HG03565 (cell line): ENCODE data around the gene RNF17.

Experiments
- ATAC-seq: cut with Tn5 transposase; IDR thresholded peaks from one replicate; pipeline ENCODE4 v1.9.1; 2021; ENCODE audit warnings: mild to moderate bottlenecking, moderate library complexity; ENCODE audit not compliant: unreplicated experiment

RNF17 gene

GRCh38 chr13:24858953-24859352, 95.0 kb downstream of the RNF17 start:
- no peak for ATAC-seq

GRCh38 chr13:24860770-24861169, 96.8 kb downstream of the RNF17 start:
- ATAC-seq = no peak

GRCh38 chr13:24861617-24862362, 97.8 kb downstream of the RNF17 start:
- ATAC-seq = no peak

- no peak for ATAC-seq
These were observed 100.0 kb downstream of the RNF17 start for GRCh38 chr13:24863748-24864540.

GRCh38 chr13:24864579-24864978, 100.6 kb downstream of the RNF17 start:
- ATAC-seq = no peak

- no peak for ATAC-seq
These were observed 101.4 kb downstream of the RNF17 start for GRCh38 chr13:24865163-24865953.

DNA sequence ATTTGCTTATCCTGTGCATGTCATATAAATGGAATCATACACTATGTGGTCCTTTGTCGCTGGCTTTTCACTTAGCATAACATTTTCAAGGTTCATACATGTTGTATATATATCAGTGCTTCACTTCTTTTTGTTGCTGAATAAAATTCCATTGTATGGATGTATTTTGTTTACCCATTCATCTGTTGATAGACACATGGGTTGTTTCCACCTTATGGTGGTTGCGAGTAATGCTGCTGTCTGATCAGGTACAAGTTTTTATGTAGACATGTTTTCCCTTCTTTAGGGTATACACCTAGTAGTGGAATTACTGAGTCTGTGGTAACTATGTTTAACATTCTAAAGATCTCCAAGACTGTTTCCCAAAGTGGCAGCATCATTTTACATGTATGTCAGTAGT, 102.5 kb downstream of the RNF17 start:
- ATAC-seq = no peak

- ATAC-seq = no peak
These were observed 104.9 kb downstream of the RNF17 start for GRCh38 chr13:24868874-24869273.

GRCh38 chr13:24870380-24870760, 106.4 kb downstream of the RNF17 start:
- no peak for ATAC-seq

- no peak for ATAC-seq
These were observed 111.6 kb downstream of the RNF17 start for GRCh38 chr13:24875566-24875965.

- ATAC-seq = no peak
These were observed 113.6 kb downstream of the RNF17 start for GRCh38 chr13:24877531-24877930.

DNA sequence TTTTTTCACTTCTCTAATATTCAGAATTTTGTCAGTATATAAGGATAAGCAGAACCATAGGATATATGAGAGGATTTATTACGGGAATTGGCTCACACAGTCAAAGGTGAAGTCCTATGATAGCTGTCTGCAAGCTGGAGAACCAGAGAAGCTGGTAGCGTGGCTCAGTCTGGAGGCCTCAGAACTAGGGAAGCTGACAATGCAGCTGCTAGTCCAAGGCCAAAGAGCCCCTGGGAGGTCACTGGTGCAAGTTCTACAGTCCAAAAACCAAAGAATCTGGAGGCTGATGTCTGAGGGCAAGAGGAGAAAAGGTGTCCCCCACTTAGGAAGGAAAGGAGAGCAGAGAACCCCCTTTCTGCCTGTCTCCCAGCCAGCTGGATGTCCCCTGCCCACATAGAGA, 114.4 kb downstream of the RNF17 start:
- ATAC-seq = no peak

DNA sequence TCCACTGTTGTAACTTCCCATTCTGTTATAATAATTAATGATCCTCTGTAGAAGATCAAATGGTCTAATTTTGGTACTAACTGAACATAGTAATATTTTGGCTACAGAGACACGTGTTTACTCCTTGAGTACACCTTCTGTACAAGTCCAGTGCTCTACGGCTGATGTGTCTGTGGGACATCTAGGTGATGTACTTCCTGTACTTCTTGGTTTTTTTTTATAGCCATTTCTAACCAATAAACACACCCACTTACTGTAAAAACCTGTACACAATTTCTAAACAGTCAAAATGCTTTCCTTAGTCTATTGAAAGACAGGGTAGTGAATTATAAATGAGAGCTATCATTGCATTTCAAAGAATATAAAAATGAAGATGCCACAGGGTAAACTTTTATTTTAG, 118.7 kb downstream of the RNF17 start:
- no peak for ATAC-seq

DNA sequence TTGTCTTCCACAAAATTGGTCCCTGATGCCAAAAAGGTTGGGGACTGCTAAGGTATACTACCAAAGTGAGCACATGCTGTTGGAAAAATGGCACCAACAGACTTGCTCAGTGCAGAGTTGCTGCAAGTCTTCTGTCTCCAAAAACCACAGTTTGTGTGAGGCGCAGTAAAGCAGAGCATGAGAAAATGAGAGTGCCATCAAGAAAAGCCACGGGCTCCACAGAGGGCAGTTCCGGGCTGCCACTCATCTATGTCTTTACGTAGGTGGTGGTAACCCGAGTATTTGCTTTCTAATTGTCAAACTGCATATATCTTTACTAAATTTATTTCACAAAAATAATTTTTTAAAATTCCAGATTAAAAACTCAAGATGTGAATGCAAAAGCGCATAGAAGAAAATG, 123.8 kb downstream of the RNF17 start:
- ATAC-seq = no peak

- ATAC-seq = no peak
These were observed 124.4 kb downstream of the RNF17 start for GRCh38 chr13:24888291-24888931.

DNA sequence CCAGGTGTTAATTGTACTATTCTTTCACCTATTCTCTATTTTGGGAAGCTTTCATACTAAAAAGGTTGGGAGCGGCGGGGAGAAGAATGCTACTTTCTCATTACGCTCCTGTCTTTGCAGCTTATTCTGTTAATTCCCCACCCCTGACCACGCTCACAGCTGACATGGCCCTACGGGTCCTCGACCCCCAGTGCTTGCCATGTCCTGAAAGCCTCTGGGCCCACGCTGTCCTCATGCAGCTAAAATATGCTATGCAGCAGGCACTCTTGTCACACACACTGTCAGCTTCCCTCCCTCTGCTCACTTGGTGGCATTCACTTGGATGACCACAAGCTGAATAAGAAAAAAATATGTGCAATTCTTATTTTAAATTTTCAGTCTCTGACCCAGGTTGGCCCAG, 126.3 kb downstream of the RNF17 start:
- ATAC-seq = no peak

- no peak for ATAC-seq
These were observed 127.6 kb downstream of the RNF17 start for GRCh38 chr13:24891476-24892108.

DNA sequence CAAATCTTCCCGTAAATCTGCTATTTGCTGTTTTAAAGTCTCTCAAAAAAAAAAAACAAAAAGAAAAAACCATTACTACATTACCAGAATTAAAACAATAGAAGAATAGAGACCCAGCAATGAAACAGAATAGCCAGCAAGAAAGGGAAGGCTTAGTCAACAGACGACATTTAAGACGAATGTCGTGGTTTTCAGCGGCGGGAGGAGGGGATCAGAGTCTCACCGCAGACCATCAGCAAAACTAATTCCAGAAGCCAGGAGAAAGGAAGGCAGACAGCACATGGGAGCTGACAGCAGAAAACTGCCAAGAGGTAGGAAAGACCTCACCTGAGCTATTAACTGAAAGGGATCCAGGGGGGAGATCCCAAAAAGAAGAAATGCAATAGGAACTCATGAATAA, 128.9 kb downstream of the RNF17 start:
- ATAC-seq = no peak

- no peak for ATAC-seq
These were observed 129.9 kb downstream of the RNF17 start for GRCh38 chr13:24893863-24894262.

GRCh38 chr13:24894277-24894971, 130.5 kb downstream of the RNF17 start:
- ATAC-seq = no peak
